ENCODE results near the gene PALLD.

Gene PALLD

GRCh38 chr4:168527560-168527959 lies 30.7 kb downstream of the PALLD start:
- no peak for TF ChIP-seq CTCF (conservative IDR thresholded peaks at IDR 0.05)
- no peak overlapping the region for H3K27ac ChIP-seq

GRCh38 chr4:168528131-168528949 lies 31.5 kb downstream of the PALLD start:
- TF ChIP-seq CTCF (conservative IDR thresholded peaks at IDR 0.05), result no peak
- H3K27ac ChIP-seq, result no peak overlapping the region

GRCh38 chr4:168529257-168529656 lies 32.4 kb downstream of the PALLD start:
- TF ChIP-seq CTCF (conservative IDR thresholded peaks at IDR 0.05), result no peak
- H3K27ac ChIP-seq, result no peak overlapping the region

- no peak for TF ChIP-seq CTCF (conservative IDR thresholded peaks at IDR 0.05)
- no peak overlapping the region for H3K27ac ChIP-seq
These were observed 34.5 kb downstream of the PALLD start for GRCh38 chr4:168531305-168531704.

- TF ChIP-seq CTCF (conservative IDR thresholded peaks at IDR 0.05), result no peak
- H3K27ac ChIP-seq, result no peak overlapping the region
These were observed 37.7 kb downstream of the PALLD start for GRCh38 chr4:168534535-168534934.

GRCh38 chr4:168535689-168536088 lies 38.8 kb downstream of the PALLD start:
- H3K27ac ChIP-seq, result no peak overlapping the region
- no peak for TF ChIP-seq CTCF (conservative IDR thresholded peaks at IDR 0.05)

GRCh38 chr4:168536448-168536847 lies 39.6 kb downstream of the PALLD start:
- TF ChIP-seq CTCF (conservative IDR thresholded peaks at IDR 0.05), result no peak
- no peak overlapping the region; the same call in 1 of the 2 replicates for H3K27ac ChIP-seq
